GM20000 (cell line): ENCODE measurements around the gene CDH11.

Experiments
- DNase-seq: peaks from one replicate; pipeline ENCODE4 v3.0.0; 2012; ENCODE audit warnings: low spot score
- CTCF ChIP-seq: IDR thresholded peaks from 2 replicates; pipeline ENCODE4 v1.5.1; 2012; ENCODE audit warnings: mild to moderate bottlenecking, control low read depth; ENCODE audit errors: extremely low read depth, missing control alignments

CDH11 gene

DNA sequence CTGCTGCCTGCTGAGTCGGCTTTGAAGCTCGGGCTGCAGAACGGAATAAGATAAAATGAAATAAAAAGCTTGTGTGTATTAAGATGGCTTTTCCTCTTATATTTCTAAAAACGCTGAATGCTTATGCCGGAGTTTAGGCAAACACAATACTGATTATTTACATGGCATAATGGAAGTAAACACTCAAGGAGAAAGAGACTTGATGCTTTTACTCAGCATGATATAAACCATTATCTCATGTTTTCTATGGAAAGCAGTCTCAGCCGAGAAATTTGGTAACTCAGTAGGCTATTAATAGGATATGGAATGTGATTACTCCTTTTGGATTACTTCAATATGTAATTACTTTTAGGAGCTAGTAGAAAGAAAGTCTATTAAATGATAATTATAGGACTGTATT, 153.3 kb downstream of the CDH11 start:
- TF ChIP-seq CTCF, result no peak
- DNase-seq, result no peak

- TF ChIP-seq CTCF, result no peak
- no peak for DNase-seq
Measured at GRCh38 chr16:64964126-64964540, 157.7 kb downstream of the CDH11 start.

DNA sequence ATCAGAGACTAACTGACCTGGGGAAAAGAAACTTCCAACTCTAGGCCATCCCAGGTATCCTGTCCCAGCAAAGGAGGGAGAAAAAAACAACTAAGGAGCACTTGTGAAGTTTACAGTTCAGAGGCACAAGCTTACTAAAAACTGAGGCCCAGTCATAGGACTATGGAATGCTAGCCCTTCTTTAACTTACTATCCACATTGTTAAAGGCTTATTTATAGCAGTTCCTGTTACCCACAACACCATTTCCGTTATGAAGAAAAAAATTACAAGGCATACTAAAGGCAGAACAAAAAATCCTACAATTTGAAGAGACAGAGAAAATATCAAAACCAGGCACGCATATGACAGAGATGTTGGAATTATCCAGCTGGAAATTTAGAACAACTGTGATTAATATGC, 159.1 kb downstream of the CDH11 start:
- no peak for TF ChIP-seq CTCF
- DNase-seq, result no peak

DNA sequence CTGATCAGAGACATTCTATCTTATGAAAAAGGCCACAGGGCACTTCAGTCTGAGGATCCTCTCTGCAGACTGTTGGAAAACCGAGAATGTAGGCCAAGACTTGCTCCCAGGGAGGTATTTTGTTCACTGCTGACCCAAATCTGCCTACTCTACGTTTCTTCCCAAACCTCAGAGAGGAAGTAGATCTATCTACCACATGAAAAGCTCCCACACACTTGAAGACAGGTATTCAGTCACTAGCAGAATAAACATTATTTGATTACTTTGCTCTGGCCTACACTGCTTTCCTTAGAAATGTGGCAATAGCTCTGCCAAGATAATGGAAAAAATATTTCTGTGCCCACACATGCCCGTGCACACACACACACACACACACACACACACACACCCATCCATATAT, 164.6 kb downstream of the CDH11 start:
- no peak for DNase-seq
- no peak for TF ChIP-seq CTCF

GRCh38 chr16:64952177-64952576, 169.7 kb downstream of the CDH11 start:
- DNase-seq, result no peak
- no peak for TF ChIP-seq CTCF

- DNase-seq, result no peak
- TF ChIP-seq CTCF, result no peak
Measured at GRCh38 chr16:64951193-64951592, 170.7 kb downstream of the CDH11 start.

- TF ChIP-seq CTCF, result no peak
- no peak for DNase-seq
Measured at GRCh38 chr16:64950731-64951130, 171.1 kb downstream of the CDH11 start.
